ENCODE results near the gene GPR42. TPM values are rescaled to one million over a fixed set of nuclear protein-coding genes. Genes with fewer than 3 reads are reported as not detected.

GPR42 gene
- total and polyA plus RNA-seq, 10 of the 15 experiments (the other 5 are each of a cell fraction or from before 2014, with no cell fraction given) = 0.13 TPM; not detected in 9

GRCh38 chr19:35350591-35350990 is 20.3 kb upstream of the GPR42 start:
- ATAC-seq (no peak), DNase-seq (ENCODE audit: low read depth, low spot score) (no peak), FAIRE-seq (no peak)
- Histone ChIP-seq H3K36me3 (ENCODE audit: control insufficient read depth in 2 of 2, insufficient read depth in 2 of 2, low read length in 1 of 2) (peaks cover 0 to 3% of the 10 kb centered on the region in 2 experiments; a peak in 1 of 4 replicates), H3K9me3 (replicated peaks; ENCODE audit: control insufficient read depth, insufficient read depth, low read length) (no peaks in the 10 kb centered on the region), H3K27me3 (replicated peaks in 1 of 2; ENCODE audit: control insufficient read depth in 2 of 2, insufficient read depth in 2 of 2, low read length in 1 of 2) (no peaks in the 10 kb centered on the region), H3K9ac (ENCODE audit: control insufficient read depth, insufficient read depth, low read length) (no peak overlapping the region), H3K79me2 (ENCODE audit: control insufficient read depth, insufficient read depth, low read length) (no peaks in the 10 kb centered on the region), H3K4me1 (ENCODE audit: control insufficient read depth, insufficient read depth, low read length) (peaks cover 59% of the 10 kb centered on the region), H3K4me3 (no peak overlapping the region), H4K20me1 (ENCODE audit: control insufficient read depth, insufficient read depth) (no peaks in the 10 kb centered on the region), H3K4me2 (ENCODE audit: control insufficient read depth, insufficient read depth) (no peak overlapping the region), H2AFZ (ENCODE audit: control insufficient read depth, low read depth, low read length) (no peak overlapping the region), H3K27ac (ENCODE audit: control insufficient read depth, insufficient read depth) (no peak overlapping the region)
- RAD21 ChIA-PET (ENCODE audit: unreplicated experiment) = interaction anchor here (0.7 to 5.5 kb wide), 5 partner anchors 12 to 145 kb away, joined by 3 to 27 read pairs (median 4); no protein-coding TSS in a partner anchor
- CTCF ChIA-PET = interaction anchor here (0.6 to 2.2 kb wide), 7 partner anchors 20 to 198 kb away, joined by 3 to 7 read pairs (median 3); no protein-coding TSS in a partner anchor
- intact Hi-C loops (cut with micrococcal nuclease; ENCODE audit: unreplicated experiment) = no loop called here
- TF ChIP-seq NRF1 (conservative IDR thresholded peaks at IDR 0.05; ENCODE audit: low read depth, low read length) (no peak), CEBPB (IDR thresholded peaks at IDR 0.05; ENCODE audit: borderline replicate concordance in 1 of 2, low read depth in 2 of 2, low read length in 2 of 2) (no peak), ESRRA (IDR thresholded peaks at IDR 0.05; ENCODE audit: low read length) (no peak), STAT1 (conservative IDR thresholded peaks at IDR 0.05) (no peak), SMAD1 (IDR thresholded peaks at IDR 0.05; ENCODE audit: low read depth, partially characterized antibody) (no peak), ZNF207 (IDR thresholded peaks at IDR 0.05; ENCODE audit: borderline replicate concordance) (no peak), RAD51 (IDR thresholded peaks at IDR 0.05) (no peak), TAF1 (IDR thresholded peaks at IDR 0.05; ENCODE audit: borderline replicate concordance, low read depth, low read length) (no peak), CHD1 (IDR thresholded peaks at IDR 0.05; ENCODE audit: low read depth, low read length) (no peak), RELA (IDR thresholded peaks at IDR 0.05; ENCODE audit: borderline replicate concordance, partially characterized antibody) (no peak), SUPT20H (IDR thresholded peaks at IDR 0.05; ENCODE audit: borderline replicate concordance, control insufficient read depth, low read depth, low read length) (no peak), NFYA (IDR thresholded peaks at IDR 0.05; ENCODE audit: borderline replicate concordance, low read depth, low read length) (no peak), MXI1 (IDR thresholded peaks at IDR 0.05; ENCODE audit: low read depth, low read length) (no peak), EZH2 (IDR thresholded peaks at IDR 0.05; ENCODE audit: borderline replicate concordance, control insufficient read depth, low read depth, low read length) (no peak)
- in situ Hi-C loops (cut with MboI) = no loop called here
- no TSS peak for BruUV-seq (replicated peaks)
- SMC1A ChIA-PET (ENCODE audit: uncharacterized antibody, unreplicated experiment) = interaction anchor here (0.8 to 7.7 kb wide), 6 partner anchors 19 to 209 kb away, joined by 3 to 152 read pairs (median 4); partner anchors contain the start of gene CD22
- 81% methylated on average over 6 of the region's 7 CpGs for WGBS (ENCODE audit: insufficient coverage, insufficient replicate concordance, low lambda C conversion rate, missing lambda C conversion rate)
- POLR2A ChIA-PET = interaction anchor here (1.1 kb wide), 1 partner anchor 119 kb away, joined by 4 read pairs; no protein-coding TSS in a partner anchor

Data from GM12878 (cell line).